HG03354 (cell line): Measurements from ENCODE around the gene GABARAPL2.
"Not testable (repeated sequence)": the region's sequence is repeated elsewhere in the genome, so short reads cannot be mapped to it uniquely, and the experiment has no call there.

Source experiments
- ATAC-seq: cut with Tn5 transposase; IDR thresholded peaks from one replicate; pipeline ENCODE4 v1.9.1; 2021; ENCODE audit warnings: mild to moderate bottlenecking; ENCODE audit not compliant: unreplicated experiment, poor library complexity, severe bottlenecking

The GABARAPL2 gene, protein sequence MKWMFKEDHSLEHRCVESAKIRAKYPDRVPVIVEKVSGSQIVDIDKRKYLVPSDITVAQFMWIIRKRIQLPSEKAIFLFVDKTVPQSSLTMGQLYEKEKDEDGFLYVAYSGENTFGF

GRCh38 chr16:75566040-75566757 lies at the start of gene GABARAPL2:
Gene GABARAPL2 (plus strand): TSS chr16:75566379. CDS start chr16:75566487, 108 bp downstream.
- ATAC-seq: peak; percentile 85

DNA sequence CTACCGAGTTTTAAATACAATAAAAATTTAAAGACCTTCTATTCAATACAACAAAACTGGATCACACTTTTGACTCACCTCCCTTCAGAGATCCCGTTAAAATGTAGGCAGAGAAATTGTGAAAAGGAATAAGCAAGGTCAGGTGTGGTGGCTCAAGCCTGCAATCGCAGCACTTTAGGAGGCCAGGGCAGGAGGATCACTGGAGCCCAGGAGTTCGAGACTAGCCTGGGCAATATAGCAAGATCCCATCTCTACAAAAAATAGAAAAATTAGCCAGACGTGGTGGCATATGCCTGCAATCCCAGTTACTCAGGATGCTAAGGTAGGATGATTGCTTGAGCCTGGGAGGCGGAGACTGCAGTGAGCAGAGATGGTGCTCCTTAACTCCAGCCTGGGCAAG lies 47.0 kb upstream of the GABARAPL2 start:
- ATAC-seq: no peak

DNA sequence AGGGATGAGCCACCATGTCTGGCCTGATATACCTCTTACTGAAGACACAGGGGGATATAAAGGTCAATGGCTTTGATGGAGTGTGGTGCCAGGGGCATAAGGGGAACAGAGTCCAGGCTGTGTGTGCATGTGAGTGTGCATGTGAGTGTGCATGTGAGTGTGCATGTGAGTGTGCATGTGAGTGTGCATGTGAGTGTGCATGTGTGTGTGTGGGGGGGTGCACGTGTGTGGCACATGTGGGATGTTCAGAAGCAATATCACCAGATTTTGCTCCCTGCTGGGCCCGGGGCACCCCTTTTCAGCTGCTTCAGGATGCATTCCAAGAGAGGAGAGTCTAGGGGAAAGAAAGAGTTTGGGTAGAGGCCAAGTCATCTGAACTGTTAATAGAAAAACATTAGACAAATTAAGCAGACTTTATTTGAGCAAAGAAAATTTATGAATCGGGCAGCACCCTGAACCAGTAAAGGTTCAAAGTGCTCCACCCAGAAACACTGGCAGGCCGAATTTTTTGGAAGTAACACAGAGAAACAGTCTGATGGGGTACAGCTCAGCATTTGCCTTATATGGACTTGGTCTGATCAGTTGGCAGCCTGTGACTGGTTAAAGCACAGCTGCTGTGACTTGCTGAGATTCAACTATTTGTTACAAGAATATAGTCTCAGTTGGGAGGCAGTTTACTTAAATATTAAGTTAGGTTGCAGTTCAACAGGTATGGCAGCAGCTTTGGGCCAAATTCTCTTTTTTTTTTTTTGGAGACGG lies 40.0 kb upstream of the GABARAPL2 start:
- no peak for ATAC-seq

DNA sequence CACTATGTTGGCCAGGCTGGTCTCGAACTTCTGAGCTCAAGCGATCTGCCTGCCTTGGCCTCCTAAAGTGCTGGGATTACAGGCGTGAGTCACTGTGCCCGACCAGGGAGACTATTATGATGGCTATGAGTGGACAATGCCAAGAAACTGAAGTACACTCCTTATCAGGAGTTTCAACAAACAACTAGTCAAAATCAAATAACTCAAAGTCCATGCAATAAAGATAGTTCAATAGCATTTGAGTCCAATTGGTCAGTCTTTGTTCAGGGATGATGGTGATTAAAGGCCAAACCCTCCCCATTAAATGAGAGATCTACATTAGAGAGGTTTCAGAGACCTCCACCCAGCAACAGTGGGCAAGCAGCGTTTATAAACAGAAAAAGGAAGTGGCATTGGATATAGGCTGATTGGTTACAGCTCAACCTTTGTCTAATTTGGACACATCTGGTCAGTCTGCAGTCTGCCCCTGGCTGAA lies 38.3 kb upstream of the GABARAPL2 start:
- no peak for ATAC-seq

GRCh38 chr16:75529056-75529905 lies 36.9 kb upstream of the GABARAPL2 start:
- no peak for ATAC-seq

- ATAC-seq: no peak
These were observed 36.2 kb upstream of the GABARAPL2 start for GRCh38 chr16:75529959-75530358.

- ATAC-seq: no peak
These were observed 33.9 kb upstream of the GABARAPL2 start for GRCh38 chr16:75532142-75532765.

DNA sequence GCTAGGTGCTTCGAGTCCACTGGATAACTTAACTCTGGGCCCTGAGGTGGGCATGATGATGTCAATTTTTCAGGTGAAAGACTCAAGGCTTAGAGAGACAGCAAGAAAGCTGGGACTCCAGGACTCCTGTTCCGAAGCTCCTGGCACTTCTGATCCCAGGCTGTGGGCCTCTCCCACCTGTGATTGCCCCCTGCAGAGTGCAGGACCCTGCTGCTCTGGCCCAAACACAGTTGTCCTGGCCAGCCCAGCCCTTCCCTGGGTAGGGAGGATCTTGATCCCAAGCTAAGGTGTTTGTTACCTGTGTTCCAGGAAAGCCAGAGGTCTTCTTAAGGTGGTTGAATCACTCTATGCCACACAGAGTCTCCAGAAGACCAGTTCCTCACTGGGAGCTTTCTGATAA lies 33.4 kb upstream of the GABARAPL2 start:
- ATAC-seq: no peak

GRCh38 chr16:75534560-75535205 lies 31.5 kb upstream of the GABARAPL2 start:
- no peak for ATAC-seq

DNA sequence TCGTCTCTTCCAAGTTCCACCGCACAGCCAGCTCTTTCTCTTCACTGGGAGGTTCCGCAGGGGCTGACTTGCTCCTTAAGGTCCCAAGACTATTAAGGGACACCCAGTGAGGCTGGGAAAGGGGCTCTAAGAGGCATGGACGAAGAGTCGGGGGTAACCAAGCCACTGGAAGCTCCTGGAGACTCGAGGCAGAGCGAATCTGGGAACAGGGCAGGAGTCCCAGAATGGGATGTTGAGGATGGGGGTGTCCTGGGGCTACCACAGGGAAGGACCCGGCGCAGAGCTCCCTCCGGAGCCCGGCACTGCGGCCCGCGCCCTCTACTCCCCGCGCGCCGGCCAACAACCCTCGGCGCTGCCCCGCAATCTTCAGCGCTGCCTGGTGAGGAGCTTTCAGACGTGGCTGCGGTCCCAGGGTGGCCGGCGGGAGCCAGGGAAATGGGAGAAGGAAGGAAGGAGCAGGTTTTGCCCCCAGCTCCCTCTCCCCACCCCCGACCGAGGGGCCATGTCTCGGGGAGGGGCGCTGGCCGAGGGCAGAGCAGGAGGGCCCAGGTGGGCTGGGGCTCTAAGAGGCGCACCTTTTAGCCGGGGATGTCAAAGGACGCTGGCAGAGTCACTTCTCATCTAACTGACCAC lies 30.9 kb upstream of the GABARAPL2 start:
- ATAC-seq: no peak

DNA sequence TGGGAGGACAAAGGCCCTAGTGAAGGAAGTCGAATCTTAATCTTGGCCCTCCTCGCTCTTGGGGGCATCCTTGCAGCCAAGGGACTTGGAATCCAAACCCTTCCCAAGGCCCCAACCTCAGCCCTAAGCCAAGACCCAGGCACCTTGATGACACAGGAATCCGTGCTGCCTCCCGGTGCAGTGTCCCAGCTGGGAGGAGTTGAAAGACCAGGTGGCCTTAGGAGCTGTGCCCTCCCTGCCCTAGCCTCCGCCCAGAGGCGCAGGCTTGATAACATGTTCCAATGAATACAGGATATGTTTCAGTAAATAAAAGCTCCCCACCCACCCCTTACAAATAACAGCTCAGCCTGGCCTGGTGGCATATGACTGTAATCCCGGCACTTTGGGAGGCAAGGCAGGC lies 30.3 kb upstream of the GABARAPL2 start, which contains the start of gene CHST5:
Gene CHST5, minus strand, starts transcription at position 208 of the 400 bp plus-strand sequence. CDS start 5,724 bp downstream, outside the sequence.
- ATAC-seq: no peak

GRCh38 chr16:75537776-75538175 lies 28.4 kb upstream of the GABARAPL2 start:
- ATAC-seq: no peak

DNA sequence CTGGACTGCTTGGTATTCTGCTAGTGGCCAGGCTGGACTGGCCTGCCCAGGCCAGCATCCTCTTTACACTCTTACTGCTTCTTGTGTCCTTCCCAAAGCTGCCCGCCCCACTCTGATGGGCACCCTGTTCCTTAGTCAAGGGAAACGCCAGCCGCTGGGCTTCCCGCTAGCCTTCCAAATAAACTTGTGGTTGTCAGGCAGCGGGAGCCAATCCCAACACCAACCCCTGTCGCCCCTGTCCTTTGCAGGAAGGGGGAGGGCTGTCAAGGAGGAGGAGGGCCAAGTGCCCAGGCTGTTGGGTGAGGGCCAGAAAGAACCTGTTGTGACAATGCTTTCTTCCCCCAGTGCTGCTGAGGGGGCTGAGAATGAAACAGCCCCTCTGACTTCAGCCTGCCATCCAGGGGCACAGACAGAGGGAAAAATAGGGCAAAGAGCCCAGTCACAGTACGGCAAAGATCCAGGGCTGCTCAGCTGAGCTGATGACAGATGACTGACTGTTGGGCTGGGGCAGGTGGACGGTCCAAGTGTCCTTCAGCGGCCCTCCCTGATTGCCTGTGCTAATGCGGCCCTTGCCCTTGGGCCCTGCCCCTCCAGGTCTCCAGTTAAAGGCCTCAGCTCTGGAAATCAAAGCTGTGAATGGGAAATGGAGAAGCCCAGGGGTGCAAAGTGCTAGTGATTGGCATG lies 27.2 kb upstream of the GABARAPL2 start:
- not testable (repeated sequence) for ATAC-seq

GRCh38 chr16:75541236-75541635 lies 24.9 kb upstream of the GABARAPL2 start:
- ATAC-seq: no peak

DNA sequence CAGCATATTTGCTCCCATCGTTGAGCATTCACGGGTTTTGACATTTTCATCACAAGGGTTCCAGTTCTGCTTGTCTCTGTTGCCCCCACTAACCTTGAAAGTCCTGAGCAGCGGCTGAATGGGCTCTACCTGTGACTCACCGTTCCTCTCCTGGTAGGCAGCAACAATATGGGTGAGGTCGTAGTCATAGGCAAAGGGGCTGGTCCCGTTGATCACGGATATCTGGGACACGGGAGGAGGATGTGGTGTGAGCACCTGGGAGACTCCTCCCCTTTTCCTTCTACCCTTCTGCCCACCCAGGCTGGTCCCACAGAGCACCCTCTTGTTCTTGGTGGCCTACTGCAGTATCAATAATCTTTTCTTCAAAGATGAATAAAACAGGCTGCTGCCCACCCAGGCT lies 23.7 kb upstream of the GABARAPL2 start:
- ATAC-seq: not testable (repeated sequence)

GRCh38 chr16:75545879-75546278 lies 20.3 kb upstream of the GABARAPL2 start:
- ATAC-seq: not testable (repeated sequence)

- no peak for ATAC-seq
These were observed 19.9 kb upstream of the GABARAPL2 start for GRCh38 chr16:75546293-75546692.

DNA sequence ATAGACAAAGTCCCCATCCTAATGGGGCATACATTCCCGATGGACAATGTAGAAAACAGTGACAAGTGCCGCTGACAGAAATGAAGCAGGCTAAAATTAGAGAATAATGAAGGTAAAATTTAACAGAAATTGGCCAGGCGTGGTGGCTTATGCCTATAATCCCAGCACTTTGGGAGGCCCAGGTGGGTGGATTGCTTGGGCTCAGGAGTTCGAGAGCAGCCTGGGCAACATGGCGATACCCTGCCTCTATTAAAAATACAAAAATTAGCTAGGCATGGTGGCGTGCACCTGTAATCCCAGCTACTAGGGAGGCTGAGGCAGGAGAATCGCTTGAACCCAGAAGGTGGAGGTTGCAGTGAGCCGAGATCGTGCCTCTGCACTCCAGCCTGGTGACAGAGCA lies 17.7 kb upstream of the GABARAPL2 start:
- not testable (repeated sequence) for ATAC-seq
